SKM-1 (cell line): ENCODE measurements around the gene CEPT1.

Source experiments
- DNase-seq: peaks from one replicate; lab custom pipeline; 2025; ENCODE audit not compliant: unreplicated experiment; lab: John Stamatoyannopoulos, UW

The CEPT1 gene

GRCh38 chr1:111145963-111146768 is 6.1 kb downstream of the CEPT1 start:
- DNase-seq = no peak

- DNase-seq = no peak
Measured at GRCh38 chr1:111147948-111148347, 7.9 kb downstream of the CEPT1 start.

GRCh38 chr1:111148376-111148881 is 8.4 kb downstream of the CEPT1 start:
- no peak for DNase-seq

GRCh38 chr1:111151838-111152237 is 11.8 kb downstream of the CEPT1 start:
- DNase-seq = no peak

- no peak for DNase-seq
Measured at GRCh38 chr1:111154021-111154999, 14.3 kb downstream of the CEPT1 start.

GRCh38 chr1:111157431-111157830 is 17.4 kb downstream of the CEPT1 start:
- DNase-seq = no peak

- no peak for DNase-seq
Measured at GRCh38 chr1:111161843-111162487, 21.9 kb downstream of the CEPT1 start.

GRCh38 chr1:111162488-111162880 is 22.5 kb downstream of the CEPT1 start:
- no peak for DNase-seq

GRCh38 chr1:111163363-111163762 is 23.3 kb downstream of the CEPT1 start:
- no peak for DNase-seq

- DNase-seq = no peak
Measured at GRCh38 chr1:111164151-111164550, 24.1 kb downstream of the CEPT1 start.

GRCh38 chr1:111172463-111172862 is 32.4 kb downstream of the CEPT1 start:
- DNase-seq = no peak

GRCh38 chr1:111174070-111174469 is 34.0 kb downstream of the CEPT1 start:
- no peak for DNase-seq

GRCh38 chr1:111175349-111175748 is 35.3 kb downstream of the CEPT1 start:
- no peak for DNase-seq

- no peak for DNase-seq
Measured at GRCh38 chr1:111176678-111177077, 36.7 kb downstream of the CEPT1 start.

- DNase-seq = no peak
Measured at GRCh38 chr1:111179968-111180533, 40.0 kb downstream of the CEPT1 start.

- DNase-seq = no peak
Measured at GRCh38 chr1:111182052-111182451, 42.0 kb downstream of the CEPT1 start.

GRCh38 chr1:111183308-111184069 is 43.5 kb downstream of the CEPT1 start:
- no peak for DNase-seq

GRCh38 chr1:111184663-111185062 is 44.6 kb downstream of the CEPT1 start:
- no peak for DNase-seq

GRCh38 chr1:111190931-111191451 is 51.0 kb downstream of the CEPT1 start:
- no peak for DNase-seq

- DNase-seq = no peak
Measured at GRCh38 chr1:111191496-111191895, 51.5 kb downstream of the CEPT1 start.
